NCI-H1105 (cell line): ENCODE results near the gene TERB1.

Source experiments
- DNase-seq: peaks from one replicate; lab custom pipeline; 2025; lab: John Stamatoyannopoulos, UW

Gene TERB1

DNA sequence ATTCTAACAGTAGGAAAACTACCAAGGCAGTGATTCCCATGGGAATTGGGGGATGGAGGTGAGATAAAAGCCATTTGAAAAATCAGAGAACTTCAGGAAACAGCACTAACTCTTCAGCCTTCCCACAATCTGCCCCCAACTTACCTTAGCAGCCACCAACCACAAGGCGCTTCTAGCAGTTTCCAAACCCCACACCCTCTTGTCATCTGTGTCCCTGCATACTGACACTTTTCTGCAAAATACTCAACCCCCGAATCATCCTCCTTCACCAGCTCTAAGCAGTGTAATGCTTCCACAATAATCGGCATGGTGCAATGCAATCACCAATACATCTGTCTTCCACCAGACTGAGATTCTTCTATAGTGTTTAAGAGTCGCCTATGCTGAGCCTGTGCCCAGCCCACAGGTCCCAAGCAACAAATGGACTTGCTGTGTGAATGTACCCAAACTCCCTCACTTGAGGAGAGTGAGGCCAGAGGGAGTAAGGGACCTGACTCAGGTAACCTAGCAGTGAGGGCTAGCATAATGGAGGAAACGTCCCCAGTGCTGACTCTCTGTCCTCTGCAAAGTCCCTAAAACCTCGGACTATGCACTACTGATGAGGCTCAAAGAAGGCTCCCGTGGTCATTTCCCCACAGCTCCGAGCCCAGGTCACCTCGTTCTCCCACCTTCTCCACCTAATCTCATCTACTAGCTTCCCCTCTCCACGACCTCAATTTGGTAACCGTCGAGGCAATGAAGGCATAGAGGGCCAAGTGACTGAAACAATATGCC, 50.9 kb downstream of the TERB1 start:
- no peak for DNase-seq

DNA sequence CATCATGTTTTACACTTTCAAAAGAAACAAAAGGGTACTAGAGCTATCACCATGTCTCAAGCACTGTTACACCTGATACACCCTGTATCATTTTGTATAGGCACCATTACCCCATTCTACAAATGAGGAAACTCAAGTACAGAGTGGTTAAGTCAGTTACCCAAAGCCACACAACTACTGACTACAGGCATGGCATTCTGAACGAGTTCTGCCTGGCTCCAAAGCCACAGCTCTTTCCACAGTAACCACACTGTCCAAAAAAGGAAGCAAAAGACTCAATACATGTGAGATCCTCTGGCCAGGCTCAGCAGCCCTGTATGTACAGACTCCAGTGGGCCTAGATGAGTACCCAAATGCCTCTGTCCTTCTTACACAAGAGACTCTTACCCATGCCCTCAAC, 54.7 kb downstream of the TERB1 start:
- no peak for DNase-seq

DNA sequence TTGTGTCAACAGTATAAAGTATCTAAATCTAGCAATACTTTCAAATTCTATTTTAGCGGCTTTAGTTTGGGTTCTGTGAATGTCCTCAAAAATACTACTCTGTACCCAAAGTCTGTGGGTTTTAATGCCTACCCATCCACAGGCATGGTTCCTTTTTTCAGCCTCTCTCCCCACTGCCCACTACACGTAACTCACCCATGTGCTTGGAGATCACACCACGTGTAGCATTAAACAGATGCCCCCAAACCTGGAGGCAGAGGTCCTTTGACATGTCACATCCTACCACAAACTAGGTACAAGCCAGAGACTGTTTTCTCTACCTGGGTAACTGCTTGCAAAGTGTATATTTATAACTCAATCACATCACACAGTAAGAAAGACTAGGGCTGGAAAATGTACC, 55.3 kb downstream of the TERB1 start:
- DNase-seq: no peak

DNA sequence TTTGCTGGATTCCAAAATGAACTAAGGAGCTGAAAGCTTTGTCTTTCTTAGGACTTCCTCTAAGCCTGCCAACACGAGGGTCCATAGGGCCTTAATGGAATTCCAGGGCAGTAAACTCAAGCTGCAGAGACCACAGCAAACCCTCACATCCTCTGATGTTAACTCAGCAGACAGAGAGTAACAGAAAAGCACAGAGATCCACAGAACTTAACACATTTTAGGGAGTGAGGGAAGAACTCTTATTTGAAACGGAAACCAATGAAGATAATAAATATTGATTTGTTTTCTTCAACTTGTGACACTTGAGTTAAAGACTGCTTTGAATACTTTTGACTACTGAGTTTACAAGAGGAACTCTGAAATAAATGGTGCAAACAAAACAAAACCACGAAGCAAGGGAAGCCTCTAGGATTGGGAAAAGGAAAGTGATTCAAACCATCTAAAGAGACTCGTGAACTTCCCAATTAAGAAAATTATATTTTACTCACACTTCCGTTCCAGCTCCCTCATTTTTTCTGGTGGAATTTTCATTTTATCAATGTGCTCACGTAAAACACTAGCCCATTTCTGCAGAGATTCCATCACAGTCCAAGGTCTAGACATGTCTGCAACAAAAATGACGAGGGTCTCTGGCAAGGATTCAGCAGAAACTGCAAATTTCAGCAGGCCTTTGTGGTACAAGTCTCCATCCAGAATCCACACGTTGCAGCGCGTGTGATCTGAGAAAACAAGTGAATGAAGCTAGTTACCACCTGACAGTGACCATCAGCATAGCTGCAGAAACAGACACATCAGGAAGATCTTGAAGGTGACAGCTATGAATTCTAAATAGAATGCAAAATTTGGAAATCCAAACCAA, 59.2 kb downstream of the TERB1 start:
- no peak for DNase-seq

DNA sequence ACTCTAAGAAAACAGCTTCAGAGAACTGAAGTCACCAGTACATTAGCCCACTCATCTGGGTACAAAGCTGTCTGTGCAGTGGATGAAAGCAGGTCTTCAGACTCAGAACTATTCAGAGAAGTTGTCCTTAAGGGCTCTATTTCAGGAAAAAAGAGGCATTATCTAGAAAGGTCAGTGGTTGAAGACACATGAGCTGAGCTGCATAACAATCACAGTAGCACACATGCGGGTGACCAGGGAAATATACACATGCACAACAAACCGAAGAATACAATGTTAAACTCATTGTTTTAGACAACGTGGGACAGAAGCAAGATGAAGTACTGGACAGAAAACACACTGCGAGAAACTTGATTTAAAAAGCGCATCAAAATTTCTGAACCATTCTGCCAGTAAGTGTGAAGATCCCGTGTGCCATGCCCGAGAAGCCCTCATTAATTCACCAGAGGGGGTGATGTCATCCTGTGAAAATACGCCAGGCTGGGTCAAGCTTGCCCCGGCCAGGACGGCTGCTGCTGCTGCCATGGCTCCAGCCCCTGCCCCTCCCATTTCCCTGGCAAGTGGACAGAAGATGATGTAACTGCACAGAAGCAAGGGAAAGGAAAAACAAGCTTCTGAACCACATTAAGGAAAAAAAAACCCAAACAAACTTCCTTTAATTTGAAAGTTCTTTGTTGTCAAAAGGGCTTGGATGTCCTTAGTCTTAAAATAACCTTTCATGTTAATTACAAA, 60.0 kb downstream of the TERB1 start:
- DNase-seq: no peak

DNA sequence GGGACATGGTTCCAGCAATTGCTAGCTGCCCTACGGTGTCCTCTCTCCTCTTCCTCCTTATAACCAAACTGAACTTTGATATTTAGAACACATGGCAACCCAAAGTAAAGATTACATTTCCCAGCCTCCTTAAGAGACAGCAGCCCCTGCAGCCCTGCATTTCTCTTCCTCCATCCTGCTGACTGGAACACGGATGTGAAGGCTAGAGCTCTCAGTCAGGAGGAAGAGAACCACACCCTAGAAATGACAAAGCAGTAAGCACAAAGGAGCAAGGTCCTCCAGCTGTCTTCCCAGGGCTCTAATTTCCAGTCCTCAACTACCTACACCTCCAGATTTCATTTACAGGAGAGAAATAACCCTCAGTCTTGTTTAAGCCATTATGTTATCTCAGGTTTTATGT, 60.9 kb downstream of the TERB1 start:
- DNase-seq: no peak

DNA sequence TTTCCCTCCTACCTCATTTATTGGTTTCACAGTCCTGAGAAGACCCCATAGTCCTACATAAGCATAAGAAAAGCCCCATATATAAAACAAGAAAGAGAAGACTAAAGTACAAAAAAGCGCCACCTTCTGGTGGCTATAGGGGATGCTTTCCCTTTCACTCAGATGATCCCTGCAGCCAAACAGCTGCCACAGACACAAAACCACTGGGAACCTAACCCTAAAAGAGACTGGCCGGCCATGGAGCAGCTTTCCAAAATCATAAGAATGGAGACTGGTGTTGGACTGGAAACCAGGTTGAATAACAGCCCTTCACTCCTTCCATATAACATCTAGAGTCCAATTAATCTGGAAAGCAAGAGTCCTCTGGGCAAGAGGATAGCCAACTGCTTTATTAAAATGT, 61.4 kb downstream of the TERB1 start:
- no peak for DNase-seq

DNA sequence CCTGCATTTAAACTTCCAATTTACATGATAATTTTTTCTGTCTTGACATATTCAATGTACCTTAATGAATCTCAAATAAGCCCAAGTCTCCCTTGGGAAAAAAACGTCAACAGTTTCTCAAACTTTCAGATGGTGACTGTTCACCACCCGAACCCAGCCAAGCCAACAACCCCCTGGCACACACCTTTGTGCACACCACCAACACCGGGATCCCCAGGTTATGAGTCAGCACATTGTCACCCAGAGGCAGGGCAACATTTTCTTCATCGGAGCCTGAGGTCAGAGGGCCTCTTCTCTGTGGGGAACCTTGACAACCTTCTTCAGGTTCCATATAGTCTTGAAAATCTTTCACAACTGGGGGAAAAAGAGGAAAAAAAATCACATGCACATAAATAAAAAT, 65.5 kb downstream of the TERB1 start:
- no peak for DNase-seq

DNA sequence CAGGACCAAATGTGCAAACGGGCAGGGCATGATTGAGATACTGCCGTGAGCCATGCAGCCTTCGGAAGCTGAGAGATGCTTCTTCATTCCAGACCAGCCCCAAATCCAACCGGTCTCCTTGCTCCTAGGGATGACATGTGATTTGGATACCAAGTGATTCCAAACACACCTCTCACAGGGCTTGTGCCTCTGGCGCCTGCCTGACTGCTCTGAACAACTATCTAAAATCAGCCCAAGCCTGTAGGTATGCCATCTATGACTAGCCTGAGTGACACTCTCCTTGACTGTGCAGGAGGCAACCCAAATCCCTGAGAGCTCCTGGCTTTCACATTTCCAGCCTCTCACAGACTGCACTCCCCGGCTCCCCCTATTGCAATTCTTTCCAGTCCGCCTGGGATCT, 70.3 kb downstream of the TERB1 start:
- DNase-seq: no peak

DNA sequence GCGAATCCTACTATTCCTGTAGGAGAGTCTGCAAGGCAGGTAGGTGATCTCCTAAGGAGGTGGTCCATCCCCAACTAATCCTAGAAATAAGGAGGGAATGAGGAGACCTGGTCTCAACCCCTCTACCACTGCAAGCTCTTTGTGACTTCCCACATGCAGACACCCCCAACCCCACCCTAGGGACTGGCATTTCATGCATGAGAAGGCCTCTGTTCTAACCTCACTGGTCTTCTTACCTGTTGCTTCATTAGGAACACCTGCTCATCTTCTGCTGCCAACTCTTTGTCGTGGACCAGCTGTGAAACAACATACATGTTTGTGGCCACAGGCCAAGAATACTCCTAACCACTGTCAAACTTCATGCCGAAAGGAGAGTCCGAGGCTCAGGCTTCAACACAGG, 72.6 kb downstream of the TERB1 start:
- peak; percentile 10 for DNase-seq

DNA sequence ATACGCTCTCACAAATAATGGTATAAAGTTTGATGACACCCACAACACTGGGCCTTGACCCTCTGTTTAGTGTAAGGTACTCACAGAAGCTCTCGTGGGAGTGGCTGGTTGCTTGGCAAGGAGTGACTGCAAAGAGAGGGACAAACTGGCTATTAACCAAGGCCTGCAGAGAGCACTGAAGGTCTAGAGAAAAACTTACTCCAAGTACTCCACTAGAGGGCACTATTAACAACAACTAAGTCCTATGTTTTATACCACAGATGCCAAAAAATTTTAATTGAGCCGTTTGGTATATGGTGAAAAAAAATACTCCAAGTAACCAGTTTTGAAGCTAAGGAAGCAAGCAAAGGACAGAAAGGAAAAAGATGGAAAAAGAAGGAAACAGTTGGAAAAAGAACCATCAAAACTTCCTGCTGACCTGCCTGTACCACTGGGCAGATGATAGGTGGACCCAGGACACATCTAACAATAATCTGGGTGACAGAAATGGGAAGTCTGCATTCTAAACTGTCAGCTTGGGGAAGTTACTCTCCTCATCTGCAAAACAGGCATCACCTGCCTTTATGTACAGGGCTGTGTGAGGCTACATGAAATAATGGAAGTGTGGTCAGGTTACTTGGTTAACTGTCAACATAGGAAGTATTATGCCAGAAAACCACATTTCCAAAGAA, 73.1 kb downstream of the TERB1 start:
- DNase-seq: peak; percentile 56

DNA sequence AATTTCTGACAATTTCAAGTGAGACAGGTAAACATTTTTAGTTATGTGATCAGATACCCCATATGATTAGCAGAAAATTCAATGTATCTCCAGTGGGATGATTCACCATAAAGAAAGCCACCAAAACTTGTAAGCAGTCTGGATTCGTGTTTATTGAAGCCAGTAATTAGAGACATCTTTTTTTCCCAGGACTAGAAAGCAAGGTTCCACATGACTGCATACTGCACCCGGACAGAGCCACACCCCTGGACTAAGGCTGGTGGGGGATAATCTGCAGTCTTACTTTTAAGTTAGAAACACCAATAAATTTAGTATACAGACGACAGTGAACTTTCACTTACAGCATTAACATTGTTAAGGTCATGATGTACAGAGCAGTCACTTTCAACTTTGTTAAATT, 80.6 kb downstream of the TERB1 start:
- no peak for DNase-seq

DNA sequence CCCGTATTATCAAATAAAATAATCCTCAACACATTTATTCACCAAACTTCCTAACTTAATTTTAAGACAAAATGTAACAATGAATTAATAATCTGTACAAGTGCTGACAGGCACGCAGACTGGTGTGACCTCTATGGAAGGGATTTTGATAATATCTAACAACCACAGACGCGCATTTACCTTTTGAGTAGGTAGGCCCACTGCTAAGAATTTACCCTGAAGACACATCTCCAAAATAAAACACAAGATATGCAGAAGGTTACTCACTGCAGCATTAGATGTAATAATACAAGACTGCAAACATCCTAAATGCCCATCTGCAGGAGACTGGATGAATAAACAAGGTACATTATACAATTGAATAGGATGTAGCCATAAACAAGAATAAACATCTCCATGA, 82.1 kb downstream of the TERB1 start:
- no peak for DNase-seq

DNA sequence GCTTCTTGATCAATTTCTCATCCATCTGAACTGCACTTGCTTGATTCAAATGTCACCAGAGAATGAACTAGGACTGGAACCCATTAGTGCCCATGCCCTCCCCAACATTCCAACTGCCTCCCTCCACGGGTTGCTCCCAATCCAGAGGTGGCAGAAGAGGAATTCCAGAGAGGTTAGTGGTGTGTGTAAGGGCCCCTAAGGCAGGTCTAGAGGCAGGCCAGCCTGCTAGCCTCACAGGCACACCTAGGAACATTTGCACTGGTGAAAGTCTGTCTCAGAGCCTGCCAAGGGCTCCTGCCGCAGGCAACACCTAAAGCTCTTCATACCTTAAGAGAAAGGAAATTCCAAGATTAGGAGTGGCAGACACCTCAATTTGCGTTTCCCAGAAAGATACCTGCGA, 83.6 kb downstream of the TERB1 start:
- no peak for DNase-seq

DNA sequence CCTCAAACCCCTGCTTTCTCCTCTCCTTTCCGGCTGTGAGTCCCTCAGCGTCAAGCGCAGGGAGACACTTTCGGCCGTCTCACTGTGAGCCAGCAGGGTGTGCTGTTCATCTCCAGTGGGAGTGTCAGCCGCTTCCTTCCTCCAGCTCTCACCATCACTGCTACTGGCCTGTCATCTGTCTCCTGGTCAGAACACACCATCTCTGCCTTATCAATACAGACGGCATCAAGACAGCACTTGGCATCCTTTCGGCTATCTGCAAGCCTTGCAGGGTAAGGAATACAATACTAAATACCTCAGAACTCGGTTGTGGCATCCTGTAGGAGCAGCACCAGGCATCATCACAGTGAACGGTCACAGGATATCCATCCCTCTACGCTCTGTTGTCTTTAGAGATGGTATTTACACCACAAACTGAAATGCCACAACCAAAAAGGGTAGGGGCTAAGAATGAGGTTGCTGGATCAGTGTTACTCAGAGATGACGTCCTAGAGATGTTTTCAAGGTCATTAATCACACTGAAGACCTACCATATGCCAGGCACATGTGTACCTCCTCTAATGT, 84.2 kb downstream of the TERB1 start:
- no peak for DNase-seq

DNA sequence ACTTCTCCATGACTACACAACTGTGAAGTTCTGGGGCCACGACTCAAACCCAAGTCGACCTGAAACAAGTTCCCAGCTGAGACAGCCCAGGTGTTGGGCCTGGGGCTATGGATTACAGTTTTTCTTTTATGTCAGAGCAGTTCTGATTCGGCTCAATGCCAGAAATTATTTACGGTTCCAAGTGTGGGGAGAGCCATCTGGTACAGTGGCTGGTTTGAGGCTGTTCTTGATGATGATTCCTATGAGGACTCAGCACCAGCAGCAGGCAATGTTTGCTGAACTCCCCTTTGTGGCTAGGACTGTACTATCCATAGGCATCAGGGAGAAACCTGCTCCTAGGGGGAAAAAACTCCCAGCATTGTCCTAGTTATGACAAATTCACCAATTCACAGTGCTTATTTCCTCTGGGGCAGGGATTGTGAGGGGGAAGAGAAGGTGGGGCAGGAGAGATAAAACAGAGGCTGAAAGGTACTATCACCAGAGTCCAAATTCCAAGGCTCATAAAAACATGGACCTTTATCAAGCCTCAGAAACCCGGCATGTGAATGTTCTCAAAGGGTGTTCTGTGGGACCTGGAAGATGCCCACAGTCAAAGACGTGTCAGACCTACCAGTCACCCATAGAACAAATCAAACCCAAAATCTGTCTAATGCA, 86.6 kb downstream of the TERB1 start:
- peak; percentile 7 for DNase-seq

DNA sequence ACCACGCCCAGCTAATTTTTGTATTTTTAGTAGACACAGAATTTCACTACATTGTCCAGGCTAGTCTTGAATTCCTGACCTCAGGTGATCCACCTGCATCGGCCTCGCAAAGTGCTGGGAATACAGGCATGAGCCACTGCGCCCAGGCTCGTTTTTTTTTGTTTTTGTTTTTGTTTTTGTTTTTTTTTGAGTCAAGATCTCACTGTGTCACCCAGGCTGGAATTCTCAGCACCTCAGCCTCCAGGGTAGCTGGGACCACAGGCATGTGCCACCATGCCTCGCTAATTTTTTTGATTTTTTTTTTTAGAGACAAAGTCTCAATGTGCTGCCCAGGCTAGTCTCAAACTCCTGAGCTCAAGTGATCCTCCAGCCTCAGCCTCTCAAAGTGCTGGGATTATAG, 87.3 kb downstream of the TERB1 start:
- DNase-seq: no peak

DNA sequence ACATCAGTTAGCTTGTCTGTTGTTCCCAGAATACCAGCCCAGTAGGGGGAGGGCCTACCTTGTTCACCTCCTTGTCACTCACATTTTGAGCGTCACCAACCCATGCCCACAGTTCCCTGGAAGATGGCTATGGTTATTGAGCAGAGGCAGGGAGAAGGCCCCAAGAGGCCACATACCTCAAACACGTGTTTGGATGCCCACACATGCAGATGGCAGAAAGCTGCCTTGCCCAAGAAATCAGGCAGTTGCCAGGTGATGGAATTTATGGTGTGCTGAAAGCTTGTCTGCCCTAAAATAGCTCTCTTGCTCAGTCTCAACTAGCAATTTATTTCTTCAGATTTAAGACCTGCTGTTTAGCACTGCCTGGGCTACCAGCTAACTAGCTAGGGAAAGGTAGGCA, 88.3 kb downstream of the TERB1 start:
- DNase-seq: no peak

DNA sequence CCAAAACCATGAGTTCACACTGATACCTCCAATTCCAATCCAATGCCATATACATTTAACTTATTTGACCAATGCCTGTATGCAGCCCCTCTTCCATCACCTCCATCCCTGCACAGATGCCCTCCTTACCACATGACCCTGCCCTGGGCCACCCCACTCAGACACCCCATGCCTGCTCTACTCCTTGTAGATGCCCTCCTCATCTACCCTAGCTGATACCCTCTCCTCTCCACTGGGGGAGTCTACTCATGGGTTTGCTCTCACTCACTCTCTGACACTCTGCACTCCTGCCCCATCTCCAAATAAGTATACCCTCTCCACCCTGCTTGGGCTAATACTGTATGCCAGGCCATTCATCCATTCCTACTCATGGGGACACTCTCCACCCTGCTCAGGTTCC, 88.9 kb downstream of the TERB1 start:
- DNase-seq: no peak

DNA sequence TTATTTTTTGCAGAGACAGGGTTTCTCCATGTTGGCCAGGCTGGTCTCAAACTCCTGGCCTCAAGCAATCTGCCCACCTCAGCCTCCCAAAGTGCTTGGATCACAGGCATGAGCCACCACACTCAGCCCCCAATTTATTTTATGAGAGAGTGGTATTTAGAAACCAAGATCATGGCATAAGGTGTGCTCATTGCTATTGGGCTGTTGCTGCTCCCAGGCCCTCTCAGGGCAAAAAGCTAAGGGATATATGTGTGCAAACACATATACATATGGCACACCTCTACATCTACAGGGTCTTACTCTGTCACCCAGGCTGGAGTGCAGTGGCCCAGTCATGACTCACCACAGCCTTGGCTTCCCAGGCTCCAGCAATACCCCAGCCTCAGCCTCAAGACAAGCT, 89.8 kb downstream of the TERB1 start:
- no peak for DNase-seq

DNA sequence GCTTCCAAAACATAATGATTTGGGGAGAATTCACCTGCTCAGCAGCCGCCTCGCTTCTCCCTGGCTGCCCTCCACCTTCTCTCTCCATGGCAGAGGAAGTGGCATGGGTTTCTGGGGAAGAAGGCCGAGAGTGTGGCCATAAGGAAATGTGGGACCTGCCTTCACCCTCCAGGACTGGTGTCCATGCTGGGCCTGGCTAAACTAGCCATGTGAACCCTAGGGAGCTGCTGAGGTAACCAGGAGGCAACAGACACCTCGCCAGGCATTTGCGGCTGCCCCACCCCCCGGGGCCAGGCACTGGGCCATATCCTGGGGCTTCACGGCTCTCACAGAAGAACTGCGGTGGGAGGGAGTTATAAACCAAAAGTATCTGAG, 94.9 kb downstream of the TERB1 start:
- no peak for DNase-seq
